ENCODE data around the gene NT5DC1.

GRCh38 chr6:116115781-116116180 is 15.1 kb downstream of the NT5DC1 start:
- TF ChIP-seq CTCF (IDR thresholded peaks at IDR 0.05; ENCODE audit: insufficient read depth, low read length): no peak
- TF ChIP-seq POLR2AphosphoS5 (IDR thresholded peaks at IDR 0.05; ENCODE audit: low read depth): no peak
- no peak for TF ChIP-seq REST (IDR thresholded peaks at IDR 0.05; ENCODE audit: insufficient replicate concordance, low read depth)
- no peak for TF ChIP-seq SPI1 (IDR thresholded peaks at IDR 0.05; ENCODE audit: borderline replicate concordance, low read depth)
- TF ChIP-seq GABPA (IDR thresholded peaks at IDR 0.05; ENCODE audit: low read depth): no peak

Data from HL-60 (cell line).